Fibroblast of skin of abdomen (primary cell): ENCODE data around the gene ITGAL.
"Not testable (repeated sequence)": the region's sequence is repeated elsewhere in the genome, so short reads cannot be mapped to it uniquely, and the experiment has no call there.

ENCODE experiments used
- DNase-seq: peaks from one replicate; pipeline ENCODE4 v3.0.0-alpha.2; 2013

Gene ITGAL

GRCh38 chr16:30493941-30494488 is 21.5 kb downstream of the ITGAL start:
- no peak for DNase-seq

DNA sequence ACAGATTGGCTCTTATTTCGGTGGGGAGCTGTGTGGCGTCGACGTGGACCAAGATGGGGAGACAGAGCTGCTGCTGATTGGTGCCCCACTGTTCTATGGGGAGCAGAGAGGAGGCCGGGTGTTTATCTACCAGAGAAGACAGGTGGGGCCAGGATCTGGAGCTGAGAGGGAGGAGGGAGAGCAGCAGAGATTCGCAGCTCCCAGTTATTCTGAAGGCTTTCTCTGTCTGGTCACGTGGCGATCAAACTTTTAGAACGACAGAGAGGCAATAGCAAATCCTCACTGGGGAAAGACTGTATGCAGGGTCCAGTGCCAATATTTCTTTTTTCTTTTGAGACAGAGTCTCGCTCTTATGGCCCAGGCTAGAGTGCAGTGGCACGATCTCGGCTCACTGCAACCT is 22.2 kb downstream of the ITGAL start:
- no peak for DNase-seq

DNA sequence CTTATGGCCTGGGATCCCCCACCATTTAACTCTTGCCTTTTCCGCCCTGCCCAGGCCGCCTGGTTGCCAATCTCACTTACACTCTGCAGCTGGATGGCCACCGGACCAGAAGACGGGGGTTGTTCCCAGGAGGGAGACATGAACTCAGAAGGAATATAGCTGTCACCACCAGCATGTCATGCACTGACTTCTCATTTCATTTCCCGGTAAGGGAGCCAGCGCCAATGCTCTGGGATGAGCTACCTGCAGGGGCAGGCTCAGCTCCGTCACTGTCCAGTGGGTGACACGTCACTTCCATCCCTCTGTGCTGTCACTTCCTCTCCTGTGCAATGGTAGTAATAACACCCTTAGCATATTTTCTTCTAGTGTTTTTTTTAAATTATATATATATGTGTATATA is 26.7 kb downstream of the ITGAL start:
- no peak for DNase-seq

DNA sequence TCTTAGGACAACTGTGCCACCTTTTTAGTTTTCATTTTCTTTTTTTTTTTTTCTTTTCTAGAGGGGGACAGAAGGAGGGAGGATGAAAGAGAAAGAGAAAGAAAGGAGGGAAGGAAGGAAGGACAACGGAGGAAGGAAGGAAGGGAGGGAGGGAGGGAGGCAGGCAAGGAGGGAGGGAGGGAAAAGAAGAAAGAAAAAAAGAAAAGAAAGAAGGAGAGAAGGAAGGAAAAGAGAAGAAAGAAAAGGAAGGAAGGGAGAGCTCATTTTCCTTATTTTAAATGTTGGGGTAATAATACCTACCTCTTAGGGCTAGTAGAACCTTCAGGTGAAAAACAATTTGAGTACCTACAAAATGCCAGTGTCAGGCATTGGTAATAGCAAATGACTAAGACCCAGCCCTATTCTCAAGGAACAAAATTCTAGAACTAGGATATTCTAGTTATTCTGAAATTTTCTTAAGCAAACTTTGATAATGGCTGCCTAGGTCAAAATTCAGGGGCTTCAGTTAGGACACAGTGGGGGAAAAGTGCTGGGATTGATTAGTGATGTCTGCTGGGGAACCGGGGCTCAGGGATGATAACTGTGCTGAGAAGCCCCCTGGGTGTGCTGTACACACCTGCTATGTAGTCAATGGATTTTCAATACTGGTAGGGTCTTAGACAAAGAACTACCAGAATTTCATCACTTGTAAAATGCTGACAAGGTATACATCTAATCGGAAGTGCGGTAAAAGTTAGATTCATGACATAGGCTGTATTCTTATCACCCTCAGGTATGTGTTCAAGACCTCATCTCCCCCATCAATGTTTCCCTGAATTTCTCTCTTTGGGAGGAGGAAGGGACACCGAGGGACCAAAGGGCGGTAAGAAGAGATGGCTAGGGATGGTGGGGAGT is 31.1 kb downstream of the ITGAL start:
- no peak for DNase-seq

- no peak for DNase-seq
Measured at GRCh38 chr16:30509081-30509765, 36.7 kb downstream of the ITGAL start.

DNA sequence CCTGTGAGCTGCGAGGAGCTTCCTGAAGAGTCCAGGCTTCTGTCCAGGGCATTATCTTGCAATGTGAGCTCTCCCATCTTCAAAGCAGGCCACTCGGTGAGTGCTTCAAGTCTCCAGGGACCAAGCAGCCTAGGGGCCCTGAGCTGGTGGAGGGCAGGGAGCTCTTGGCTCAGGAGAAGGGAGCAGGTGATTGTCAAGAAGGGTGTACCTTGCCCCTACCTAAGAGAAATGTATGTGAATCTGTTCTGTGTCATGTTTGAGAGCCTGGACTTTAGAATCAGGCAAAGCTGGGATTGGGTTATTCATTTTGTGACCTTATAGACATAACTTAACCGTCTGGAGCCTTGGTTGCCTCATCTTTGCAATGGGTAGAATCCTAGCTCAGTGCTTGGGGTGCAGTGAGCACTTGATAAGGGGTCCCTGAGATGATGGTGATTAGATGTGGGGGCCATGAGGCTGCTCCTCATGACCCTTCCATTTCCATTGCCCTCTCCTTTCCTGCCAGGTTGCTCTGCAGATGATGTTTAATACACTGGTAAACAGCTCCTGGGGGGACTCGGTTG is 37.9 kb downstream of the ITGAL start:
- DNase-seq, result no peak

DNA sequence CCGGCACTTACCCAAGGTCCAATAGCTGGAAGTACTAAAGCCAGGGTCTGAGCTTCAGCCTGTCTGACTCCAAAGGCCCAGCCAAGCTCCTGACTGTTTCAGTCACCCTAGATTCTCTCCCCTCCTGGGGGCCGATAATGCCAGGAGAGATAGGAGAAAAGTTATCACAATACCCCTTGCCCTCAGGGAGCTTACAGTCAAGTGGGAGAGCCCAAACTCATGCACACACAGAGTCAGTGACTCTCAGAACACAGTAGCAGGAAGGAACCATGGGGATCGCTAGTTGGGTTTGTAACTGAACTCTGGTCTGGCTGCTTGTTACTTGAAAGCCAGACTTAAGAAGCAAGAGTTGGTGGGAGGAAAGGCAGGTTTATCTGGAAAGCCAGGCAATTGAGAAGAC is 39.0 kb downstream of the ITGAL start:
- DNase-seq, result no peak

GRCh38 chr16:30515275-30515674 is 42.7 kb downstream of the ITGAL start:
- DNase-seq, result no peak

DNA sequence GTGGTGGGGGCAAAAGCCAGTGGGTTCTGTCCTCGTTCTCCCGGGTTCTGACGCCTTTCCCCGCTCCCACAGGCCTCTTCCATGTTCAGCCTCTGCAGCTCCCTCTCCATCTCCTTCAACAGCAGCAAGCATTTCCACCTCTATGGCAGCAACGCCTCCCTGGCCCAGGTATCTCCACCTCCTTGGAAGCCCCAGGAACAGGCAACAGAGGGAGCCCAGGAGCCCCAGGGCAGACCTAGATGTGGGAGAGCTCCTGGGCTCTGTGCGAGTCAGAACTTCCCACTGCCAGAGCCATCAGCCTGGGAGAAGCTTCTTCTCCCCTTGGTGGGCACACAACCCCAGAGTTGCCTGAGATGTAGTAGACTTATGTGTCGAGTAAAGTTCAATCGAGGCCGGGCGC is 46.0 kb downstream of the ITGAL start:
- no peak for DNase-seq

DNA sequence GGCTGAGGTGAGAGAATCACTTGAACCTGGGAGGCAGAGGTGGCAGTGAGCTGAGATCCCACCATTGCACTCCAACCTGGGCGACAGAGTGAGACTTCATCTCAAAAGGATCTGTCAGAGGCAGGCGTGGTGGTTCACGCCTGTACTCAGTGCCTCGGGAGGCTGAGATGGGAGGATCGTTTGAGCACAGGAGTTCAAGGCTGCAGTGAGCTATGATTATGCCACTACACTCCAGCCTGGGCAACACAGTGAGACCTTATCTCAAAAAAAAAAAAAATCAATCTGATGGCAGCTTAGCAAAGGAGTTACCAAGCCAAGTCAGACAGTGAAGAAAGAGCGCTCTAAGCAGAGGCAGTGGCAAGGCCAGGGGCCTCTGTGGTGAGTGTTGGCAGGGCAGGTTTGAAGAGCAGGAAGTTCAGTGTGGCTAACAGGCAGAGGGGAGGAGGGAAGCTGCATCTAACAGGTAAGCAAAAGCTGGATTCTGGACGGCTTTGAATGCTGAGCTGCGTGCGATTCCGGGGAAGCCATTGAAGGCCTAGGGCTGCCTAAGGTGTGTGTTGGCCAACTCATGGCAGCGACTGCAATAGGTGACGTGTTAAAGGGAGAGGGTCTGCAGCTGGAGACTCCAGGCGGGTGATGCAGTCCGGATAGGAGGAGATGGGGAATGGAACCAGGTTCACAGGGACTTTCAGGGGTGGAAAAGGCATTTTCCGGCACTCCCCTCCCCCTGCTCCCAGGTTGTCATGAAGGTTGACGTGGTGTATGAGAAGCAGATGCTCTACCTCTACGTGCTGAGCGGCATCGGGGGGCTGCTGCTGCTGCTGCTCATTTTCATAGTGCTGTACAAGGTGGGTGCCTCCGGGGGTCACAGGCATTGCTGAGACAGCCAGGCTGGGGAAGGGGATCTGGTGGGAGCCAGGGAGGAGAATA is 46.8 kb downstream of the ITGAL start:
- DNase-seq, result no peak

GRCh38 chr16:30521476-30521872 is 48.9 kb downstream of the ITGAL start:
- no peak for DNase-seq

- DNase-seq, result no peak
Measured at GRCh38 chr16:30521873-30522641, 49.5 kb downstream of the ITGAL start.

GRCh38 chr16:30522702-30523463 is 50.3 kb downstream of the ITGAL start:
- DNase-seq, result not testable (repeated sequence)

- DNase-seq, result no peak
Measured at GRCh38 chr16:30523768-30524574, 51.4 kb downstream of the ITGAL start.

- no peak for DNase-seq
Measured at GRCh38 chr16:30524575-30525568, 52.3 kb downstream of the ITGAL start.

- no peak for DNase-seq
Measured at GRCh38 chr16:30525844-30526136, 53.2 kb downstream of the ITGAL start.

DNA sequence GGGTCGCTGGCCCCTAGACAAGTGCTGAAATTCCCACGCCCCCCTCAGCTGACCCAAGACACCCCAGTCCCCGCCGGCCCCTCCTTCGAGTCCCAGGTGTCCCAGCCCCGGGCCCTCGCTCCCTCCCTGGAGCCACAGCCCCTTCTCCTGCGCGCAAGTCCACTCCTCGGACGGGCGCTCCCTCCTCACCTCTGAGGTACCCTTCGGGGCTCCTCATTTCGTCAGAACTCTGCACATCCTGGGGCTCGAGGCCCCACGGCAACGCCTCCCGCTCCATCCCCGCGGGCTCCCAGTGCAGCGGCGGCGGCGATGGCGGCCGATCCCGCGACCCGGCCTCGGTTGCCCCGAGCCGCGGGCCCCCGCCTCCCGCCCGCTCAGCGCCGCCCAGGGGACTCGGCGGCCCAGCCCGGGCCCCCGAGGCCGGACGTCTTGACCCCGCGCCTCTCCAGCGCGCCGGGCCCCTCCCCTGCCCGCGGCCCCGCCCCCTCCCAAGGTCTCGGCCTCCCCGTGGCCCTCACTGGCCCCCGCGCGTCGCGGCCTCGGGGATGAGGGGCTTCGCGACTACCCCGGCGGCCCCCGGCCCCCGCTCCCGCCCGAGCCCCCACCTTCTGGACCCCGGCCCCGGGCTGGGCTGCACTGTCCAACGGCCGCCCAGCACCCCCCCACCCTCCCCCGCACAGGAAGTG is 53.7 kb downstream of the ITGAL start, which contains the start of gene ZNF768:
Gene ZNF768 (minus strand): TSS at position 430 of the 686 bp plus-strand sequence. CDS start 153 bp downstream, at position 277.
- DNase-seq, result peak; percentile 6
